ENCODE data around the gene MTHFSD. TPM values are rescaled to one million over a fixed set of nuclear protein-coding genes. Genes with fewer than 3 reads are reported as not detected.
A peak's percentile ranks its signal among the peaks of the same experiment; 100 is the strongest.

Gene MTHFSD
- total RNA-seq, 1 experiment from 2014 or later: 15.7 TPM

- ChIA-PET POLR2A (no interaction called here), CTCF (interaction anchor here (0.5 to 3.1 kb wide), 4 partner anchors 23 to 272 kb away, joined by 3 to 12 read pairs (median 8); no protein-coding TSS in a partner anchor)
- ATAC-seq (peak; percentile 6; the same call in 1 of the 2 replicates), DNase-seq (ENCODE audit: low spot score) (no peak)
- peaks cover 100% of the 10 kb centered on the region for H3K27me3 Mint-ChIP-seq (ENCODE audit: low read depth)
- no peaks in the 10 kb centered on the region for H3K9me3 Mint-ChIP-seq
- H3K36me3 Mint-ChIP-seq: no peaks in the 10 kb centered on the region
- peaks cover 30% of the 10 kb centered on the region for H3K4me1 Mint-ChIP-seq
- no peak overlapping the region for H3K27ac Mint-ChIP-seq
- H3K4me3 Mint-ChIP-seq: peak overlapping the region; percentile 35
- no peak for TF ChIP-seq MLX (CRISPR knock-in tag; IDR thresholded peaks at IDR 0.05)
- TF ChIP-seq CREM (CRISPR knock-in tag; IDR thresholded peaks at IDR 0.05): no peak
These were observed 60.3 kb downstream of the MTHFSD start for GRCh38 chr16:86494565-86495356.

- H3K4me3 Mint-ChIP-seq: peak overlapping the region; percentile 35; the same call in 1 of the 2 replicates
- H3K9me3 Mint-ChIP-seq: no peaks in the 10 kb centered on the region
- peaks cover 24% of the 10 kb centered on the region for H3K4me1 Mint-ChIP-seq
- peak; percentile 28 for DNase-seq (ENCODE audit: low spot score)
- POLR2A ChIA-PET: no interaction called here
- H3K27ac Mint-ChIP-seq: no peak overlapping the region
- peaks cover 100% of the 10 kb centered on the region for H3K27me3 Mint-ChIP-seq (ENCODE audit: low read depth)
- TF ChIP-seq ZNF138 (CRISPR knock-in tag; conservative IDR thresholded peaks at IDR 0.05) (no peak), PRRX2 (CRISPR knock-in tag; IDR thresholded peaks at IDR 0.05) (no peak), ZNF671 (CRISPR knock-in tag; IDR thresholded peaks at IDR 0.05) (no peak), SP1 (CRISPR knock-in tag; conservative IDR thresholded peaks at IDR 0.05) (no peak), ZNF512 (CRISPR knock-in tag; IDR thresholded peaks at IDR 0.05; ENCODE audit: borderline replicate concordance) (no peak), MXD4 (CRISPR knock-in tag; IDR thresholded peaks at IDR 0.05; ENCODE audit: borderline replicate concordance) (no peak), STAT6 (CRISPR knock-in tag; conservative IDR thresholded peaks at IDR 0.05; ENCODE audit: low read depth) (no peak), ZNF317 (CRISPR knock-in tag; IDR thresholded peaks at IDR 0.05; ENCODE audit: borderline replicate concordance, low read depth) (no peak), ZBTB43 (CRISPR knock-in tag; IDR thresholded peaks at IDR 0.05) (no peak), EMX1 (CRISPR knock-in tag; IDR thresholded peaks at IDR 0.05) (no peak), TEAD1 (CRISPR knock-in tag; IDR thresholded peaks at IDR 0.05) (no peak)
- CTCF ChIA-PET: interaction anchor here (1.5 to 3.1 kb wide), 3 partner anchors 23 to 241 kb away, joined by 5 to 12 read pairs (median 12); no protein-coding TSS in a partner anchor
- H3K36me3 Mint-ChIP-seq: no peaks in the 10 kb centered on the region
- no peak for ATAC-seq
These were observed 60.9 kb downstream of the MTHFSD start for GRCh38 chr16:86494039-86494564.

GRCh38 chr16:86492961-86493629 is 61.9 kb downstream of the MTHFSD start:
- CTCF ChIA-PET: interaction anchor here (0.8 to 3.1 kb wide), 3 partner anchors 24 to 240 kb away, joined by 3 to 12 read pairs (median 12); no protein-coding TSS in a partner anchor
- TF ChIP-seq MXD4 (CRISPR knock-in tag; IDR thresholded peaks at IDR 0.05; ENCODE audit: borderline replicate concordance): no peak
- TF ChIP-seq ATF3 (CRISPR knock-in tag; conservative IDR thresholded peaks at IDR 0.05): no peak
- TF ChIP-seq FOXK1 (CRISPR knock-in tag; IDR thresholded peaks at IDR 0.05): no peak
- no peak for TF ChIP-seq ZNF532 (CRISPR knock-in tag; IDR thresholded peaks at IDR 0.05; ENCODE audit: borderline replicate concordance)
- no peak for TF ChIP-seq MLX (CRISPR knock-in tag; IDR thresholded peaks at IDR 0.05)

More at GRCh38 chr16:86492961-86493629, 61.9 kb downstream of the MTHFSD start:
- Mint-ChIP-seq H3K9me3 (no peaks in the 10 kb centered on the region), H3K4me1 (peaks cover 20% of the 10 kb centered on the region), H3K4me3 (no peak overlapping the region), H3K27me3 (ENCODE audit: low read depth) (peaks cover 96% of the 10 kb centered on the region), H3K27ac (no peak overlapping the region), H3K36me3 (no peaks in the 10 kb centered on the region)
- ATAC-seq (no peak), DNase-seq (ENCODE audit: low spot score) (no peak)
- POLR2A ChIA-PET: no interaction called here

All from WTC11 (cell line).